ENCODE data around the gene STXBP2. TPM values are rescaled to one million over a fixed set of nuclear protein-coding genes. Genes with fewer than 3 reads are reported as not detected.

Gene STXBP2
- total RNA-seq, 2 experiments from 2014 or later = 75.2 to 83.0 TPM

DNA sequence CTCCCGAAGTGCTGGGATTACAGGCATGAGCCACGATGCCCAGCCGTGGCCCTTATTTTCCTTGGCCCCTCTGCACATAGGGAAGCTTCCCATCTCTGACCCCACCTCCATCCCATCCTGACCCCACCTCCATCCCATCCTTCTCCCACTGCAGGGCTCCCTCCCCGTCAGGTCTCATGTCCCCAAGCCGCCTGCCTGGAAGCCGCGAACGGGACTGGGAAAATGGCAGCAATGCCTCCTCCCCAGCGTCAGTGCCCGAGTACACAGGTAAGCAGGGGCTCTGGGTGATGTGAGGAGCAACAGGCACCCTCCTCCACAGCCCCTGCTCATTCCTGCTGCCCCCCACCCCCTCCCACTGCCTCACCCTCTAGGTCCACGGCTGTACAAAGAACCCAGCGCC is 19.7 kb upstream of the STXBP2 start:
- POLR2A ChIA-PET = interaction anchor here (0.6 kb wide), 1 partner anchor 73 kb away, joined by 5 read pairs; no protein-coding TSS in a partner anchor

DNA sequence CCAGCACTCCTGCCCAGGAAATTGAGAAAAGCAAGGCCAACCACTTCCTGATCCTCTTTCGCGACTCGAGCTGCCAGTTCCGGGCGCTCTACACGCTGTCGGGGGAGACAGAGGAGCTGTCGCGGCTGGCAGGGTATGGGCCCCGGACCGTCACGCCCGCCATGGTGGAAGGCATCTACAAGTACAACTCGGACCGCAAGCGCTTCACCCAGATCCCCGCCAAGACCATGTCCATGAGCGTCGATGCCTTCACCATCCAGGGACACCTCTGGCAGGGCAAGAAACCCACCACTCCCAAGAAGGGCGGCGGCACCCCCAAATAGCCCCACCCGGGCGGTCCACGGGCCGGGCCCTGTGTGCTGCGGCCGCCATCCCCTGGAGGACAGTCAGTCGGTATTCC is 19.2 kb upstream of the STXBP2 start:
- intact Hi-C loops (cut with DNase I, micrococcal nuclease) = no loop called here
- Mint-ChIP-seq H3K27me3 (no peaks in the 10 kb centered on the region), H3K36me3 (ENCODE audit: low read depth) (peaks cover 19% of the 10 kb centered on the region), H3K9me3 (ENCODE audit: low read depth) (no peaks in the 10 kb centered on the region), H3K4me1 (no peaks in the 10 kb centered on the region), H3K4me3 (no peak overlapping the region), H3K27ac (no peak overlapping the region)
- CTCF ChIA-PET = interaction anchor here (0.6 kb wide), 1 partner anchor 214 kb away, joined by 3 read pairs; no protein-coding TSS in a partner anchor
- DNase-seq = no peak
- no peak for ATAC-seq
- POLR2A ChIA-PET = interaction anchor here (0.6 kb wide), 1 partner anchor 73 kb away, joined by 5 read pairs; no protein-coding TSS in a partner anchor

More for the DNA sequence above, 19.7 kb upstream of the STXBP2 start:
- intact Hi-C loops (cut with DNase I, micrococcal nuclease) = no loop called here
- CTCF ChIA-PET = no interaction called here
- DNase-seq = no peak
- Mint-ChIP-seq H3K4me3 (no peak overlapping the region), H3K27ac (no peak overlapping the region), H3K4me1 (no peaks in the 10 kb centered on the region), H3K27me3 (no peaks in the 10 kb centered on the region), H3K9me3 (ENCODE audit: low read depth) (no peaks in the 10 kb centered on the region), H3K36me3 (ENCODE audit: low read depth) (peaks cover 18% of the 10 kb centered on the region)
- no peak for ATAC-seq

DNA sequence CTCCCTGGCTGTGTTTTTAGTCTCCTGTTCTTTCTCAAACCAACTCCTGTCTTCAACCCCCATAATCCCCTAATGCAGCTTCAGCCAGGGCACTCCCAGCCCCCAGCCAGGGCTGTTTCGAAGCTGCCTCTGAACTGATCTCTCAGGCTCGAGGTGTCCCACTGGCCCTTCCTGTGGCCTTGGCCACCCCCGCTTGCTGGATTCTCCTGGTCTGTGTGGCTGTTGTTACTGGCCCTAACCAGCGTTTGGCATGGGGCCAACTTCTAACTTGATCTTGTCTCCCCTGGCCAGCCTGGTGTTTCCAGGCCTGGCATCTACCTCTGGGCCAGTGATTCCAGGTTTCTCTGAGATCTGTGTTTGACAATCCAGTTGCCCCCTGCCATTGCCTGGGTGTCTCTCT is 18.6 kb upstream of the STXBP2 start:
- no peak for ATAC-seq
- no peak overlapping the region for H3K4me3 Mint-ChIP-seq
- H3K27ac Mint-ChIP-seq = no peak overlapping the region
- no peaks in the 10 kb centered on the region for H3K9me3 Mint-ChIP-seq (ENCODE audit: low read depth)
- ChIA-PET POLR2A (no interaction called here), CTCF (interaction anchor here (0.6 kb wide), 1 partner anchor 213 kb away, joined by 3 read pairs; no protein-coding TSS in a partner anchor)
- H3K27me3 Mint-ChIP-seq = no peaks in the 10 kb centered on the region
- no peaks in the 10 kb centered on the region for H3K4me1 Mint-ChIP-seq
- H3K36me3 Mint-ChIP-seq (ENCODE audit: low read depth) = peaks cover 25% of the 10 kb centered on the region
- intact Hi-C loops (cut with DNase I, micrococcal nuclease) = no loop called here
- DNase-seq = no peak

DNA sequence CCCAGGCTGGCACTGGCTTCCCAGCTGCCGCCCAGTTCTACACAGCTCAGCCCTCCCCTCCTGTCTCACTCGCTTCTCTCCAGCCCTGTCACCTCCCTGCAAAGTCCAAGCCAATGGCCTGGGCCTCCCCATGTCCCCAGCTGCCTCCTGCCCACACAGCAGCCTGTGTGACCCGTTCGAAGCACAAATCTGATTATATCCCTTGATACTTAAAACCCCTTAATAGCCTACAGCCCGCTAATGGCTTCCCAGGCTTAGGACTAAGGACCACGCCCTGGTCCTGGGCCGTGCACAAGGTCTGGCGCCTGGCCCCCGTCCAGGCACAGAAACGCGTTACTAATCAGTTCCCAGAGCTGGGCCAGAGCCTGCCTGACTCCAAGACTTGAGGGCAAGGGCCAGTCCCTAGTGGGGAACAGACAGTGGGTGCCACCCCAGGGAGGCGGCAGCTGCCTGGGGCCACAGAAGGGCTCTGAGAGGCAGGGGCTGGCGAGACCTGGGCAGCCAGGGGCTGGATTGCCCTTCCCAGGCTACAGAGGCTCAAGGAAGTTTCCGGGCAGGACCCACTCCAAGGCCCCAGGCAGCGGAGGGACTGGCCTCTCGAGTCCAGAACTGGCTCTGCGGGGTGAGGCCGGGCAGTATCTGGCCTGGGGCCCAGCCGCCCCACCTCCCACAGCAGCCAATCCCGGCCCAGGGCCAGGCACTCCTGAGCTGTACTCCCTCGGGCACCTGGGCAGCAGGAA is 18.0 kb upstream of the STXBP2 start:
- ChIA-PET CTCF (no interaction called here), POLR2A (no interaction called here)
- peaks cover 25% of the 10 kb centered on the region for H3K36me3 Mint-ChIP-seq (ENCODE audit: low read depth)
- H3K27me3 Mint-ChIP-seq = no peaks in the 10 kb centered on the region
- DNase-seq (no peak), ATAC-seq (no peak)
- H3K27ac Mint-ChIP-seq = no peak overlapping the region
- no peak overlapping the region for H3K4me3 Mint-ChIP-seq
- intact Hi-C loops (cut with DNase I, micrococcal nuclease) = no loop called here
- no peaks in the 10 kb centered on the region for H3K9me3 Mint-ChIP-seq (ENCODE audit: low read depth)
- H3K4me1 Mint-ChIP-seq = no peaks in the 10 kb centered on the region

- no peak overlapping the region for H3K27ac Mint-ChIP-seq
- no peaks in the 10 kb centered on the region for H3K27me3 Mint-ChIP-seq
- intact Hi-C loops (cut with DNase I, micrococcal nuclease) = no loop called here
- ChIA-PET CTCF (no interaction called here), POLR2A (no interaction called here)
- no peak overlapping the region for H3K4me3 Mint-ChIP-seq
- no peaks in the 10 kb centered on the region for H3K4me1 Mint-ChIP-seq
- ATAC-seq (no peak), DNase-seq (no peak)
- no peaks in the 10 kb centered on the region for H3K9me3 Mint-ChIP-seq (ENCODE audit: low read depth)
- H3K36me3 Mint-ChIP-seq (ENCODE audit: low read depth) = peaks cover 25% of the 10 kb centered on the region
Observed at GRCh38 chr19:7619671-7620441, 17.1 kb upstream of the STXBP2 start.

- DNase-seq (no peak), ATAC-seq (no peak)
- intact Hi-C loops (cut with DNase I, micrococcal nuclease) = no loop called here
- Mint-ChIP-seq H3K9me3 (ENCODE audit: low read depth) (no peaks in the 10 kb centered on the region), H3K36me3 (ENCODE audit: low read depth) (peaks cover 25% of the 10 kb centered on the region), H3K4me3 (no peak overlapping the region), H3K4me1 (no peaks in the 10 kb centered on the region), H3K27ac (no peak overlapping the region), H3K27me3 (no peaks in the 10 kb centered on the region)
- ChIA-PET POLR2A (no interaction called here), CTCF (no interaction called here)
Observed at GRCh38 chr19:7620442-7621412, 16.2 kb upstream of the STXBP2 start.

DNA sequence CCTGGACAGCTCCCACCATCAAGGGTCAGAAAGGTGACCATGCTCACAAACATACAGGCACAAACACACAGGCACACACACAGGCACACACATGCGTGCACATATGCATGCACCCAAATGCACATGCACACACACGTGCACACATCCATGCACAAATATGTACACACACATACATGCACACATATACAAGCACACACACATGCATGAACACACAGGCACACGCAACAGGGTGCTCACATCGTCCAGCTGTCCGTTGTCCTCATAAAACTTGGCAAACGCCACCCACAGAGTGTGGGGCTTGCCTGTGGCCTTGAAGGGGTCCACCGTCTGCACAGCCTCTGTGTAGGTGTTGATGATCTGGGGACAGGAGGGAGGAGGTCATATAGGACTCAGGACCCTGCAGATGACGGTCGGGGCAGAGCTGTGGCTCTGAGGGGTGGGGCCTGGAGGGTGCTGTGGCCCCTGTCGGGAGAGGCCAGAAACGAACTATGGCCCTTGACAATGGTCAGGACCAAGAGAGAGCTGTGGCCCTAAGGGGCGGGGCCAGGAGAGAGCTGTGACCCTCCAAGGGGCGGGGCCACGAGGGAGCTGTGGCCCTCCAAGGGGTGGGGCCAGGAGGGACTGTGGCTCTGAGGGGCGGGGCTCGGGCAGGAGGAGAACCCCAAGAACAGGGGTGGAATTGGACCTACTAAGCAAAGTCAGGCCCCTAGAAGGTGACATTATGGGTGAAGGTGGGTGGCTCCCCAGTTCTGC is 13.8 kb upstream of the STXBP2 start:
- ChIA-PET POLR2A (interaction anchor here (0.6 to 0.7 kb wide), 2 partner anchors 28 to 246 kb away, joined by 3 read pairs; no protein-coding TSS in a partner anchor), CTCF (no interaction called here)
- peak; percentile 44 for ATAC-seq
- intact Hi-C loops (cut with DNase I, micrococcal nuclease) = no loop called here
- DNase-seq = peak; percentile 32
- Mint-ChIP-seq H3K9me3 (ENCODE audit: low read depth) (no peaks in the 10 kb centered on the region), H3K36me3 (ENCODE audit: low read depth) (peaks cover 27% of the 10 kb centered on the region), H3K4me1 (peaks cover 5% of the 10 kb centered on the region), H3K27ac (no peak overlapping the region), H3K4me3 (no peak overlapping the region), H3K27me3 (no peaks in the 10 kb centered on the region)

GRCh38 chr19:7623725-7624603 is 12.9 kb upstream of the STXBP2 start:
- H3K9me3 Mint-ChIP-seq (ENCODE audit: low read depth) = no peaks in the 10 kb centered on the region
- intact Hi-C loops (cut with DNase I, micrococcal nuclease) = no loop called here
- no peak overlapping the region for H3K27ac Mint-ChIP-seq
- DNase-seq = no peak
- H3K27me3 Mint-ChIP-seq = no peaks in the 10 kb centered on the region
- H3K4me1 Mint-ChIP-seq = peaks cover 14% of the 10 kb centered on the region
- ChIA-PET POLR2A (interaction anchor here (0.6 to 0.7 kb wide), 2 partner anchors 27 to 245 kb away, joined by 3 read pairs; no protein-coding TSS in a partner anchor), CTCF (no interaction called here)
- H3K36me3 Mint-ChIP-seq (ENCODE audit: low read depth) = peaks cover 23% of the 10 kb centered on the region
- no peak overlapping the region for H3K4me3 Mint-ChIP-seq
- no peak for ATAC-seq

GRCh38 chr19:7624810-7625209 is 12.1 kb upstream of the STXBP2 start:
- ChIA-PET POLR2A (interaction anchor here (0.6 kb wide), 1 partner anchor 199 kb away, joined by 4 read pairs; no protein-coding TSS in a partner anchor), CTCF (no interaction called here)
- Mint-ChIP-seq H3K27me3 (no peaks in the 10 kb centered on the region), H3K36me3 (ENCODE audit: low read depth) (peaks cover 29% of the 10 kb centered on the region), H3K9me3 (ENCODE audit: low read depth) (no peaks in the 10 kb centered on the region), H3K27ac (no peak overlapping the region), H3K4me1 (peaks cover 20% of the 10 kb centered on the region), H3K4me3 (no peak overlapping the region)
- ATAC-seq = no peak
- intact Hi-C loops (cut with DNase I, micrococcal nuclease) = loop anchor here in 1 of 2 experiments (5.0 kb wide), 1 partner anchor 1253 kb away; the partner anchor contains the start of gene ALKBH7
- DNase-seq = no peak
